HepG2 (cell line): Measurements from ENCODE around the gene FGF23. TPM values are rescaled to one million over a fixed set of nuclear protein-coding genes. Genes with fewer than 3 reads are reported as not detected.
A peak's percentile ranks its signal among the peaks of the same experiment; 100 is the strongest.

ENCODE experiments used
- BCL6 ChIP-seq: IDR thresholded peaks from 2 replicates; pipeline ENCODE4 v1.6.1; 2016; ENCODE audit warnings: missing genetic modification reagents, missing compliant biosample characterization
- BORCS8-MEF2B ChIP-seq: sonication (generic); formaldehyde crosslinking; IDR thresholded peaks from 2 replicates; pipeline ENCODE4 v1.8.0; 2022; ENCODE audit warnings: mild to moderate bottlenecking, missing genetic modification reagents
- DRAP1 ChIP-seq: IDR thresholded peaks from 2 replicates; pipeline ENCODE4 v1.6.1; 2016; ENCODE audit warnings: missing genetic modification reagents, missing compliant biosample characterization
- GFI1 ChIP-seq: sonication (generic); formaldehyde crosslinking; IDR thresholded peaks from 2 replicates; pipeline ENCODE4 v1.5.0; 2020; ENCODE audit warnings: missing genetic modification reagents, mild to moderate bottlenecking, borderline replicate concordance
- HDAC2 ChIP-seq: sonication (generic); formaldehyde crosslinking; IDR thresholded peaks from 2 replicates; pipeline ENCODE4 v1.4.0; 2020; ENCODE audit warnings: missing genetic modification reagents
- NFIC ChIP-seq: IDR thresholded peaks from 2 replicates; pipeline ENCODE4 v1.6.1; 2012; ENCODE audit warnings: mild to moderate bottlenecking, low read length, inconsistent platforms
- NR0B2 ChIP-seq: sonication (generic); formaldehyde crosslinking; IDR thresholded peaks from 2 replicates; pipeline ENCODE4 v1.4.0; 2020; ENCODE audit warnings: mild to moderate bottlenecking, missing genetic modification reagents
- SP1 ChIP-seq, 2 experiments: fragments of 450-650 bp in 1 of 2; sonication (generic) in 1 of 2; formaldehyde crosslinking in 1 of 2; IDR thresholded peaks; 2 replicates each; pipeline versions ENCODE4 v1.4.0 to v1.6.1; 2016 to 2020; ENCODE audit warnings: missing genetic modification reagents in 1 of 2
- TCF12 ChIP-seq, 2 experiments: fragments of 450-650 bp in 1 of 2; sonication (generic) in 1 of 2; formaldehyde crosslinking in 1 of 2; IDR thresholded peaks; 2 replicates each; pipeline versions ENCODE4 v1.6.1 to v1.8.0; 2017 to 2022; ENCODE audit warnings: antibody characterized with exemption in 1 of 2, mild to moderate bottlenecking in 1 of 2, missing genetic modification reagents in 1 of 2, moderate library complexity in 1 of 2
- TP53 ChIP-seq: sonication (generic); formaldehyde crosslinking; conservative IDR thresholded peaks from 2 replicates; pipeline ENCODE4 v1.4.0; 2020; ENCODE audit warnings: missing genetic modification reagents
- UBTF ChIP-seq: sonication (generic); formaldehyde crosslinking; IDR thresholded peaks from 2 replicates; pipeline ENCODE4 v1.4.0; 2020; ENCODE audit warnings: mild to moderate bottlenecking, missing genetic modification reagents
- YEATS4 ChIP-seq: sonication (generic); formaldehyde crosslinking; IDR thresholded peaks from 2 replicates; pipeline ENCODE4 v1.4.0; 2020; ENCODE audit warnings: missing genetic modification reagents, borderline replicate concordance
- YY1 ChIP-seq: IDR thresholded peaks from 2 replicates; pipeline ENCODE4 v1.6.1; 2011; ENCODE audit warnings: low read length, low read depth, moderate library complexity, mild to moderate bottlenecking; ENCODE audit not compliant: insufficient read depth, insufficient replicate concordance
- ZNF121 ChIP-seq: sonication (generic); formaldehyde crosslinking; IDR thresholded peaks from 2 replicates; pipeline ENCODE4 v1.5.0; 2020; ENCODE audit warnings: mild to moderate bottlenecking, missing genetic modification reagents
- ZNF124 ChIP-seq: sonication (generic); formaldehyde crosslinking; IDR thresholded peaks from 2 replicates; pipeline ENCODE4 v1.4.0; 2020; ENCODE audit warnings: missing genetic modification reagents
- ZNF343 ChIP-seq: sonication (generic); formaldehyde crosslinking; IDR thresholded peaks from 2 replicates; pipeline ENCODE4 v1.4.0; 2020; ENCODE audit warnings: mild to moderate bottlenecking, missing genetic modification reagents
- ZNF543 ChIP-seq: sonication (generic); formaldehyde crosslinking; IDR thresholded peaks from 2 replicates; pipeline ENCODE4 v1.4.0; 2020; ENCODE audit warnings: mild to moderate bottlenecking, missing genetic modification reagents
- ZNF768 ChIP-seq: sonication (generic); formaldehyde crosslinking; IDR thresholded peaks from 2 replicates; pipeline ENCODE4 v1.4.0; 2020; ENCODE audit warnings: missing genetic modification reagents
- ZSCAN20 ChIP-seq: sonication (generic); formaldehyde crosslinking; IDR thresholded peaks from 2 replicates; pipeline ENCODE4 v1.4.0; 2020; ENCODE audit warnings: missing genetic modification reagents, mild to moderate bottlenecking, borderline replicate concordance
- polyA plus RNA-seq, 8 experiments: library from polyadenylated mRNA; depleted of rRNA in 3 of 8; stranded (reverse) in 7 of 8; unstranded in 1 of 8; fragments of >200 nt; fragmentation: Illumina TruSeq in 4 of 8; extraction: Trizol in 4 of 8; gene quantifications; 2 replicates each; pipeline versions ENCODE4 v1.2.1 to v1.2.3, GENCODE V29; 2011 to 2016; ENCODE audit warnings: low read depth in 4 of 8, missing spikeins in 1 of 8, mixed read lengths in 1 of 8; ENCODE audit not compliant: insufficient read depth in 1 of 8
- total RNA-seq, 5 experiments: library from RNA; depleted of rRNA; stranded (reverse); fragments of >200 nt; fragmentation: Illumina TruSeq; extraction: Trizol; gene quantifications; 2 replicates each; pipeline ENCODE4 v1.2.3, GENCODE V29; 2016; ENCODE audit warnings: low read depth in 1 of 5
- TF ChIP-seq, protein P1 (sequence below): sonication (generic); formaldehyde crosslinking; IDR thresholded peaks from 2 replicates; pipeline ENCODE4 v1.4.0; 2020; ENCODE audit warnings: missing genetic modification reagents, mild to moderate bottlenecking, borderline replicate concordance

Gene FGF23
- total and polyA plus RNA-seq, 2 of the 13 experiments (the other 11 are each of a cell fraction or from before 2014, with no cell fraction given), result not detected

GRCh38 chr12:4320853-4321701 is 58.4 kb downstream of the FGF23 start, which contains the start of gene TIGAR (continued):
- TF ChIP-seq ZNF543 (CRISPR knock-in tag) (peak; percentile 87; the same call in 1 of the 2 replicates), GFI1 (peak; percentile 93; the same call in 1 of the 2 replicates), YY1 (peak; percentile 60), BCL6 (CRISPR knock-in tag) (peak; percentile 68; the same call in 1 of the 2 replicates), HDAC2 (CRISPR knock-in tag) (peak; percentile 61), ZNF121 (CRISPR knock-in tag) (no peak), SP1 (IDR thresholded peaks at IDR 0.05) (no peak), SP1 (CRISPR knock-in tag; IDR thresholded peaks at IDR 0.05) (peak; percentile 36; the same call in 1 of the 2 replicates), DRAP1 (CRISPR knock-in tag) (peak; percentile 67), YEATS4 (CRISPR knock-in tag) (peak; percentile 81), NR0B2 (CRISPR knock-in tag) (peak; percentile 88), NFIC (0 out of 2 replicates have a peak, but pooled peaks have one; percentile 10), ZNF343 (0 out of 2 replicates have a peak, but pooled peaks have one; percentile 18), TP53 (CRISPR knock-in tag) (no peak), BORCS8-MEF2B (peak; percentile 77), ZNF124 (CRISPR knock-in tag) (no peak), TCF12 (IDR thresholded peaks at IDR 0.05) (no peak), TCF12 (CRISPR knock-in tag; IDR thresholded peaks at IDR 0.05) (0 out of 2 replicates have a peak, but pooled peaks have one; percentile 25), ZNF768 (CRISPR knock-in tag) (0 out of 2 replicates have a peak, but pooled peaks have one; percentile 18), UBTF (CRISPR knock-in tag) (peak; percentile 53; the same call in 1 of the 2 replicates), ZSCAN20 (CRISPR knock-in tag) (0 out of 2 replicates have a peak, but pooled peaks have one; percentile 51)
- TF ChIP-seq, protein P1, sequence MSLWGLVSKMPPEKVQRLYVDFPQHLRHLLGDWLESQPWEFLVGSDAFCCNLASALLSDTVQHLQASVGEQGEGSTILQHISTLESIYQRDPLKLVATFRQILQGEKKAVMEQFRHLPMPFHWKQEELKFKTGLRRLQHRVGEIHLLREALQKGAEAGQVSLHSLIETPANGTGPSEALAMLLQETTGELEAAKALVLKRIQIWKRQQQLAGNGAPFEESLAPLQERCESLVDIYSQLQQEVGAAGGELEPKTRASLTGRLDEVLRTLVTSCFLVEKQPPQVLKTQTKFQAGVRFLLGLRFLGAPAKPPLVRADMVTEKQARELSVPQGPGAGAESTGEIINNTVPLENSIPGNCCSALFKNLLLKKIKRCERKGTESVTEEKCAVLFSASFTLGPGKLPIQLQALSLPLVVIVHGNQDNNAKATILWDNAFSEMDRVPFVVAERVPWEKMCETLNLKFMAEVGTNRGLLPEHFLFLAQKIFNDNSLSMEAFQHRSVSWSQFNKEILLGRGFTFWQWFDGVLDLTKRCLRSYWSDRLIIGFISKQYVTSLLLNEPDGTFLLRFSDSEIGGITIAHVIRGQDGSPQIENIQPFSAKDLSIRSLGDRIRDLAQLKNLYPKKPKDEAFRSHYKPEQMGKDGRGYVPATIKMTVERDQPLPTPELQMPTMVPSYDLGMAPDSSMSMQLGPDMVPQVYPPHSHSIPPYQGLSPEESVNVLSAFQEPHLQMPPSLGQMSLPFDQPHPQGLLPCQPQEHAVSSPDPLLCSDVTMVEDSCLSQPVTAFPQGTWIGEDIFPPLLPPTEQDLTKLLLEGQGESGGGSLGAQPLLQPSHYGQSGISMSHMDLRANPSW (CRISPR knock-in tag), result no peak
